ENCODE results near the gene RNF208. TPM values are rescaled to one million over a fixed set of nuclear protein-coding genes. Genes with fewer than 3 reads are reported as not detected.

Gene RNF208
- total RNA-seq, 4 donors from 2014 or later, result 0.88 to 2.4 (median 1.9) TPM; not detected in 1

DNA sequence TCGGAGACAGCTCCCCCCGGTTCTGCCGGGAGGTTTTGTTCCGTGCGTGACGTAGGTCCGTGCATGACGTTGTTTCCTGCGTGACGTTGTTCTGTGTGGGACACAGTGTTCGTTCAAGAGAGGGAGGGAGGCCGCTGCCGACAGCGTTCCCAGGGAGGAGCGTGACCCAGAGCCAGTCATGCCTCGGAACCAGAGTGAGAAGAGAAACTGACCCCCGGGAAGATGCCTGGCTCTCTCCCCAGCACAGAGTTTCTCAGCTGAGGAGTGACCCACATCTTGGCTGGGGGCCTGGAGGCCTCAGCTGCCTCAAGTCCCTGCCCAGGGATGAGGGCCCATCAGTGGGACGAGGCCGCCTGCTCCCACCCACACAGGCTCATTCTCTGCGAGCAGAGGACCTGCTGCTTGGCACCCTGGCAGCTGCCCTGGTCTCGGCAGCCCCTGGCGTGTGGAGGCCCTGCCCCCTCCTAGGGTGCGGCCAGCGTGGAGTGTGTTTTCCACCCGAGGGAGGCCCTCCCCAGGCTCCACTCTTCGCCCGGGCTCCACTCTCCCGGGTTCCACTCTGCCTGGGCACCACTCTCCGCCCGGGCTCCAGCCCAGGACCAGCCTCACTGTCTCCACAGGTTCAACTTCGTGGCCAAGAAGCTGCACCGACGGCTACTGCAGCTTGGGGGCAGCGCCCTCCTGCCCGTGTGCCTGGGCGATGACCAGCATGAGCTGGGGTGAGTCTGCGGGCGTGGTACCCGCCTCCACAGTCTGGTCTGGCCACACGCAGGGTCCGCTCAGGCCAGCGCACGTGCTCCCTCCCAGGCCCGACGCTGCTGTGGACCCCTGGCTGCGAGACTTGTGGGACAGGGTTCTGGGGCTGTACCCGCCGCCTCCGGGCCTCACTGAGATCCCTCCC, 8.6 kb downstream of the RNF208 start:
- no peak for TF ChIP-seq CTCF (IDR thresholded peaks at IDR 0.05; ENCODE audit: low read depth)

DNA sequence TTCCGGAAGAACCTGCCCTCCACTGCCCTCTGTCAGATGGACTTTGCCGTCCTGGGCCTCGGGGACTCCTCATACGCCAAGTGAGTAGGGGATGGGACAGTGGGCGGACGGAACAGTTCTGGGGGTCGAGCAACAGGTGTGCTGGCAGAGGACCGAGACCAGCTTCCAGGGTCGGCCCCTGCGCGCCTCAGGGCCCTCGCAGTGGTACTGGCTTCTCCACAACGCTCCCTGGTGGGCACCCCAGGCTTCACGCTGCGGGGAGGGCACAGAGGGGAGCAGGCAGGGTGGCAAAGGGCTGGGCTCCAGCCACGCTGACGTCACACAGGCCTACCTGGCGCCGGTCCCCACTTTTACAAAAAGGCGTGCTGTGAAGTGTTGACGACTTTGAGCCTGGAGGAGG, 9.5 kb downstream of the RNF208 start:
- no peak for TF ChIP-seq CTCF (IDR thresholded peaks at IDR 0.05; ENCODE audit: low read depth)

DNA sequence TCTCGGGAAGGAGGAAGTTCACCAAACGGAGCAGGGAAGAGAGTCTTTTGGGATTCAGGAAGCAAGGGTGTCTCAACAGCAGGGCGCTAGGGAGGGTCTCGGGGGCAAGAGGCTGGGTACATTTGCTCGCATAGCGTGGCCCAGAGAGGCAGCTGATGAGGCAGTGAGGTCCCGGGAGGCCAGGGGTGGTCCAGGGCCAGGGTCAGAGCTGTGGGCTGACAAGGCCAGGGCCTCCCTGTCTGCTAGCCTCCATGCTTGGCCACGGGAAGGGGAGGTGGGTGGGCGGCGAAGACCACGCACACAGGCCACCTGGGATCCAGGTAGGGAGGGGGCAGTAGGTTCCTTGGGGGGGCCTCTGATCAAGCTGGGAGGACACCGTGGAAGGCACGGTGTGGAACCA, 10.5 kb downstream of the RNF208 start:
- TF ChIP-seq CTCF (IDR thresholded peaks at IDR 0.05; ENCODE audit: low read depth), result no peak

DNA sequence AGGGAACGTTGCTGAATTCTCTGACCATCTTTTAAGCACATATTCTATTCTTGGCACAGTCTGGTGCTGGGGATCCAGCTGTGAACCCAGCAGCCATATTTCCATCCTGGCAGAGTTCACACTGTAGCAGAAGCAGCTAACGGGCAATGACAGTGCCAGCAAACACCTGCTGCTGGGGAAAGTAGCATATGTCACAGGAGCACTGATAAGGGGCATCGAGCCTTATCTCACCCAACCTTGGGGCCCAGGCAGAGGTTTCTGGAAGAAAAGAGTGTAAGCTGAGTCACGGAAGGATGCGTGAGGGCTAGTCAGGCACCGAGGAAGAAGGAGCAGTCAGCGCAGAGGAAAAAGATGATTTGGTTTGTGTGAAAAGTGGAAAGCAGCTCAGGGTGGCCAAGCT, 15.4 kb downstream of the RNF208 start:
- TF ChIP-seq CTCF (IDR thresholded peaks at IDR 0.05; ENCODE audit: low read depth), result no peak

- no peak for TF ChIP-seq CTCF (IDR thresholded peaks at IDR 0.05; ENCODE audit: low read depth)
These were observed 16.6 kb downstream of the RNF208 start, which contains the start of the genes NDOR1 and TMEM203 for GRCh38 chr9:137205126-137206069. NDOR1 (plus strand) TSS chr9:137205700; CDS start chr9:137205778, 78 bp downstream. TMEM203 (minus strand) TSS chr9:137205648; CDS start chr9:137205414, 234 bp downstream.

DNA sequence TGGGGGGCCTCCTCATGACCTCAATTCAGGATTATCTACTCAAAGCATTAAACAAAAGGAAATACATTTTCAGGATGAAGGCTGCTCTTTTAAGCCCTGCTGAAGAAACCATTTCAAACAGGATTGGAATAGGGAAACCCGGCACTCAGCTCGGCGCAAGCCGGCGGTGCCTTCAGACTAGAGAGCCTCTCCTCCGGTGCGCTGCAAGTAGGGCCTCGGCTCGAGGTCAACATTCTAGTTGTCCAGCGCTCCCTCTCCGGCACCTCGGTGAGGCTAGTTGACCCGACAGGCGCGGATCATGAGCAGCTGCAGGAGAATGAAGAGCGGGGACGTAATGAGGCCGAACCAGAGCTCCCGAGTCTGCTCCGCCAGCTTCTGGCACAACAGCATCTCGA, 17.3 kb downstream of the RNF208 start:
- no peak for TF ChIP-seq CTCF (IDR thresholded peaks at IDR 0.05; ENCODE audit: low read depth)

DNA sequence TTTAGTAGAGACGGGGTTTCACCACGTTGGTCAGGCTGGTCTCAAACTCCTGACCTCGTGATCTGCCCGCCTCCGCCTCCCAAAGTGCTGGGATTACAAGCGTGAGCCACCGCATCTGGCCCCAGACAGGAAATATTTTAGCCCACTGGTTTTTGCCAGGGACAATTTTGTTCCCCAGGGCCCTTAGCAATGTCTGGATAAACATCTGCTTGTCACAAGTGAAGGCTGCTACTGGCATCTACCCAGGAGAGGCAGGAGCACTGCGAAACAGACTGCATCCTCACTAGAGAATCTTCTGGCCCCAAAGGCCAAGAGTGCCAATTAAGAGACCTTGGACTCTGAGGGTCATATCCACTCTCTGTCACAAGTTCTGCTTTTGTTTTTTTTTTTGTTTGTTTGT, 19.1 kb downstream of the RNF208 start:
- no peak for TF ChIP-seq CTCF (IDR thresholded peaks at IDR 0.05; ENCODE audit: low read depth)
